ENCODE measurements around the gene RASGRP2.

DNA sequence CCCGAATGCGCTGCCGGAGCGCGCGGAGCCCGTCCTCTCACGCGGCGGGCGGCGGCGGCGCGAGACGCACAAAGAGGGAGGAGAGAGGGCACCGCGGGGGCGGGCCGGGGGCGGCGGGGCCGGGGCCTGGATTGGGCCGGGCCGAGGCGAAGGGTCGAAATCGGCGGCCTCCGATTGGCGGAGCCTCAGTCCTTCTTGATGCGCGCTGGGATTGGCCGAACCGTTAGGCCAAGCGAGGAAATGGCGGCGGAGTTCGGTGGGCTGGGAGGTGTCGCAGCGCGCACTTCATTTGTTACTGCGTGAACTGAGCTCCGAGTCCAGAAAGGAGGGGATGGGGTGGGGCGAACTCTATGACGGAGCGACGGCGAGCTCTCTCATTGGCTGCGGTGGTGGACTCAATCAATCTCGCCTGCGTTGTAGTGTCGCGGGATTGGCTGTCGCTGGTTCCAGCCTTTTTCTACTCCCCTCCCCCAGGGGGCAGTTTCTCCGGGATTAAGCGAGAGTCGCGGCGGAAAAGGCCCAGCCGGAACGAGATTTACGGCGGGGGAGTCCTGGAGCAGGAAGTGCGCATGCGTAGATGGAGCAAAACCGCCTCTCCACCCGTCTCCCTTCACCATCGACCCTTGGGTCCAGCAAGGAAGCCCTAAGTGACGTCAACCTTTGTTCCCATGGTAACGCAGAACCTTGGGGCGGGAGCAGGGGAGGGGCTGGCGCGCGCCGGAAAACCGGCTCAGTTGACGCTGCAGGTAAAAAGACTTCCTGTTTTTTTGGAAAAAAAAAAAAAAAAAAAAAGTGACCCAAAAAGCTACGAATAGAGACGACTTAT, 34.7 kb upstream of the RASGRP2 start, which contains the start of gene SF1:
- TF ChIP-seq, protein P1, sequence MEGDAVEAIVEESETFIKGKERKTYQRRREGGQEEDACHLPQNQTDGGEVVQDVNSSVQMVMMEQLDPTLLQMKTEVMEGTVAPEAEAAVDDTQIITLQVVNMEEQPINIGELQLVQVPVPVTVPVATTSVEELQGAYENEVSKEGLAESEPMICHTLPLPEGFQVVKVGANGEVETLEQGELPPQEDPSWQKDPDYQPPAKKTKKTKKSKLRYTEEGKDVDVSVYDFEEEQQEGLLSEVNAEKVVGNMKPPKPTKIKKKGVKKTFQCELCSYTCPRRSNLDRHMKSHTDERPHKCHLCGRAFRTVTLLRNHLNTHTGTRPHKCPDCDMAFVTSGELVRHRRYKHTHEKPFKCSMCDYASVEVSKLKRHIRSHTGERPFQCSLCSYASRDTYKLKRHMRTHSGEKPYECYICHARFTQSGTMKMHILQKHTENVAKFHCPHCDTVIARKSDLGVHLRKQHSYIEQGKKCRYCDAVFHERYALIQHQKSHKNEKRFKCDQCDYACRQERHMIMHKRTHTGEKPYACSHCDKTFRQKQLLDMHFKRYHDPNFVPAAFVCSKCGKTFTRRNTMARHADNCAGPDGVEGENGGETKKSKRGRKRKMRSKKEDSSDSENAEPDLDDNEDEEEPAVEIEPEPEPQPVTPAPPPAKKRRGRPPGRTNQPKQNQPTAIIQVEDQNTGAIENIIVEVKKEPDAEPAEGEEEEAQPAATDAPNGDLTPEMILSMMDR (IDR thresholded peaks at IDR 0.05), result peak in 2 of 3 experiments; percentile 10 to 41
- TF ChIP-seq POLR2A (IDR thresholded peaks at IDR 0.05), result peak; percentile 95
